NCI-H526 (cell line): ENCODE results near the gene SCAI.
"Not testable (repeated sequence)": the region's sequence is repeated elsewhere in the genome, so short reads cannot be mapped to it uniquely, and the experiment has no call there.

Experiments
- DNase-seq, 2 experiments: peaks; one replicate each; lab custom pipeline; 2025; lab: John Stamatoyannopoulos, UW

SCAI gene

GRCh38 chr9:125106285-125106893 lies 36.9 kb downstream of the SCAI start:
- DNase-seq: no peak

DNA sequence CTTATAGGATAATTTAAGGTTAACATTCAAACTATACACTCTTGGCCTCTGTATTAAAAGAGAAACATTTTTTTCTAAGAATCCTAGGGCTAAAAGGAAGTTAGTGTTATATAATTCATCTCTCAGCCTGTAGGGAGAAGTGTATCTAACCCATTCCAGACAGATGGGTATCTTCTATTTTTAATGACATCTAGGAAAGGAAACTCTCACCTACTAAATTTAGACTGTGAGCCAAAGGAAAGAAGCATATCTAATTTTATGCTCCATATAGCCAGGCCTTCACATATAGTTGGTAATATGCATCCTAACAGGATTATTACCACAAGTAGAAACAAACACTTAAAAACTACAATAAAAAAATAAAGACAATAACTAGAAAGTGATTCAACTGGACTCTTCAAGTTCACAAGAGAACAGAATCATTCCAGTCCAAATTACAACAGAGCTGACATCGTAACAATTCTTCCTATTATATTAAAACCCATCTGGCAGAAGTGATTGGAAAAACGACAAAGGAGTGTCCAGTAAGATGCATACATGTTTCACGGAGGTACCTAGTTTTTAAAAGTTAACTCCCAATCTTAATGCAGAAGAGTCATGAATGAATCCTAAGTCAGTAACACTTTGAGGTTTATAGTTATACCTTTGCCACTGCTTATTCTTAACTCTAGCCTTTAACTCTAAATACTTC lies 39.4 kb downstream of the SCAI start:
- no peak for DNase-seq

- no peak for DNase-seq
These were observed 40.3 kb downstream of the SCAI start for GRCh38 chr9:125103021-125103420.

- DNase-seq: no peak
These were observed 42.5 kb downstream of the SCAI start for GRCh38 chr9:125100822-125101221.

GRCh38 chr9:125099816-125100215 lies 43.5 kb downstream of the SCAI start:
- DNase-seq: no peak

- no peak for DNase-seq
These were observed 47.4 kb downstream of the SCAI start for GRCh38 chr9:125095821-125096443.

DNA sequence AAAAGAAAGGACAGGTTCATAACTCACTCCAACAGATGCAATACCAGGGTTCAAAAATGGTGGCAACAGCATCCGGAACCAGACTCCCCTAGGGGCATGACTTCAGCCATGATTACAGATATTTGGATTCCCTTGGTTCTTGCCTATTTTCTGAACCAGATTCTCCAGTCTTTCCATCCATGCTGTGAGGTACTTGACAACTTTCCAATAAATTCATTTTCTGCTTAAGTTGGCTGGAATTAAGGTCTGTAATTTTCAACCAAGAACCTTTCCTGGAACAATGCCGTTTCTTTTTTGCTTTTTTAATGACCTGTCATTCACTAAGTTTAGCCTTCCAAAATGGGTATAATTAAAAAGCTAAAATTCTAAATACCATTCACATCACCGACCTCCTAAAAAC lies 52.2 kb downstream of the SCAI start:
- DNase-seq: no peak

GRCh38 chr9:125089331-125089730 lies 54.0 kb downstream of the SCAI start:
- DNase-seq: no peak

- no peak for DNase-seq
These were observed 54.6 kb downstream of the SCAI start for GRCh38 chr9:125088752-125089151.

GRCh38 chr9:125085703-125086477 lies 57.4 kb downstream of the SCAI start:
- no peak for DNase-seq

DNA sequence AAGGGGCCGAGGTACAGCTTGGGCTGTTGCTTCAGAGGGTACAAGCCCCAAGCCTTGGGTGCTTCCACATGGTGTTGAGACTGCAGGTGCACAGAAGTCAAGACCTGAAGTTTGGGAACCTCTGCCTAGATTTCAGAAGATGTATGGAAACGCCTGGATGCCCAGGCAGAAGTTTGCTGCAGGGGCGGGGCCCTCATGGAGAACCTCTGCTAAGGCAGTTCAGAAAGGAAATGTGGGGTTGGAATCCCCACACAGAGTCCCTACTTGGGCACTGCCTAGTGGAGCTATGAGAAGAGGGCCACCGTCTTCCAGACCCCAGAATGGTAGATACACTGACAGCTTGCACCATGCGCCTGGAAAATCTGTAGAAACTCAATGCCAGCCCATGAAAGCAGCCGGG lies 61.1 kb downstream of the SCAI start:
- DNase-seq: not testable (repeated sequence)

- DNase-seq: not testable (repeated sequence)
These were observed 62.5 kb downstream of the SCAI start for GRCh38 chr9:125080797-125081196.

DNA sequence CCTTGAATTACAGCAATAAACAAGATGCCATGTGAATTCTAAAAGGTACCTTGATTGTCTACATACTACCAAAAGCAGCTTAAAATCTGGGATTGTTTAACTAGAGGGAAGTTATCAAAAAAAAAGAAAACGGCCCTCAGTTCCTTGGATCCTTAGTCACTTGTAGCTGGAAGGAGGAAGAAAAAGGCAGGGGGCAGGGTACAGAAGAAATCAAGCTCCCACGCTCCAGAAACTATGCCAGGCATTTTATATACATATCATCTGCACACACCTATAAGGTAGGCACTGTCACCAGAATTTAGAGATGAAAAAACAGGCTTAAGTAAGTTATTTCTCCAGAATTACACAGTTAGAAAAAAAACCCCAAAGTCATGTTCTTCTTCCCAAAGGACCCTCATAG lies 63.4 kb downstream of the SCAI start:
- DNase-seq: no peak

GRCh38 chr9:125075997-125076396 lies 67.3 kb downstream of the SCAI start:
- DNase-seq: no peak

DNA sequence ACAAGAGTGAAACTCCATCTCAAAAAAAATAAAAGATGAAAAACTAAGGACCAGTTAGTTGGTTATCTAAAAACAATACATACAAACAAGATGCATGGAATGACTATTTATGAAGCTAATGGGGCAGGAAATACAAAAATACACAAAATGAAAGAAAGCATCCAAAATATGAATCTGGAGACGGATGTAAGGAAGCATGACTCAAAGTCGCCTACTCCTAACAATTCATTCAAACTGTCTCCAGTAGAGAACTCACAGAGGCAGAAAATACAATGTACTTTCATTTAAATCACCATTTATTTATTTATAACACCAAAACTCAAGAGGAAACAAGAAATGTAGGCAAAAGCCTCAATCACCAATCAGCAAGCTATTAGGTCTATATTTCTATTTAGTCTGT lies 68.4 kb downstream of the SCAI start:
- no peak for DNase-seq

- peak; percentile 4 to 11 for DNase-seq
These were observed 76.3 kb downstream of the SCAI start for GRCh38 chr9:125066839-125067619.

- no peak for DNase-seq
These were observed 81.9 kb downstream of the SCAI start for GRCh38 chr9:125061391-125061790.

- no peak for DNase-seq
These were observed 93.9 kb downstream of the SCAI start for GRCh38 chr9:125049212-125050049.

- no peak for DNase-seq
These were observed 99.7 kb downstream of the SCAI start for GRCh38 chr9:125043631-125044030.

DNA sequence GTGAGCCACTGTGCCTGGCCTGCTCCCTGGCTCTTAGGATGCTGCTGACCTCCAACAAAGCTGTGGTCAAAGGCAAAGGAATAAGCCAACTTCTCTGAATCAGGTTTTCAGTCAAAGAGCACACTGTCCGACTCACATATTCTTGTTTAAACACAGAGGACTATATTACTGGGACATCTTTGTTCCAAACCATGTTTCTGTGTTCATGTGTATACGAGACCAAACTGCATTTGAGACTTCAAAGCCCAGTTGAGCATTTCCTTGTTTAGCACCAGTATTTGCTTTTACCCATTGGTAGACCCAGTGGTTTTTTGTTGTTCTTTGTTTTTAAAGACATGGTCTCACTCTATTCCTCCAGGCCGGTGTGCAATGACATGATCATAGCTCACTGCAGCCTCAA lies 100.2 kb downstream of the SCAI start:
- DNase-seq: no peak

DNA sequence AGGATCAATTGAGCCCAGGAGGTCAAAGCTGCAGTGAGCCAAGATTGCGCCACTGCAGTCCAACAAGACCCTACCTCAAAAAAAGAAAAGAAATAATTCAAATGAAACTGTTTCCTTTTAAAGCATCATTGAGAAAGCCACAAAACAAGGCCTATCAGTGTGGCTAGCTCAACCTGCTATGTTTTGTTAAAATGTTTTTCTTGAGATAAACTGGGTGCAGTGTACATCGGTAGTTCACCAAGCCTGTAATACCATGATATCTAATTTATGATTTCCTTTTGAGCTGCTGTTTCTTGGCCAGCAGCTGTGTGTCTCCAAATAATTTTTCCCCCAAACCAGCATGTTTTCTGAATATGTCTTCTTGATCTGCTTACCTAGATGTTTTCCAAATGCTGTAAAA lies 105.2 kb downstream of the SCAI start:
- no peak for DNase-seq
